Kidney (tissue), 14 donors: ENCODE measurements around the gene PPP2R5B. TPM values are rescaled to one million over a fixed set of nuclear protein-coding genes. Genes with fewer than 3 reads are reported as not detected.

Source experiments
- DNase-seq, 5 donors: peaks; one replicate each; pipeline ENCODE4 v3.0.0-alpha.2; 2013 to 2020
- FAIRE-seq: peaks from 2 replicates; lab custom pipeline; 2012; peaks lifted over from hg19 to GRCh38; lab: Jason Lieb, UNC
- H3K27ac ChIP-seq, 2 donors: one replicate each; pipeline ENCODE4 v1.7.0; 2013; ENCODE audit warnings: low read depth in 2 of 2, low read length in 2 of 2, inconsistent platforms in 1 of 2
- H3K27me3 ChIP-seq: one replicate; pipeline ENCODE4 v1.7.1; 2013; ENCODE audit warnings: low read length, inconsistent platforms; ENCODE audit not compliant: control insufficient read depth, insufficient read depth
- H3K36me3 ChIP-seq, 3 donors: one replicate each; pipeline versions ENCODE4 v1.7.0 to v1.7.1; 2013; ENCODE audit warnings: low read length in 3 of 3, control low read depth in 1 of 3, inconsistent platforms in 1 of 3; ENCODE audit not compliant: insufficient read depth in 3 of 3, control insufficient read depth in 2 of 3
- H3K4me1 ChIP-seq, 3 donors: one replicate each; pipeline versions ENCODE4 v1.7.0 to v1.7.1; 2013; ENCODE audit warnings: low read length in 3 of 3, inconsistent platforms in 1 of 3, low read depth in 1 of 3; ENCODE audit not compliant: control insufficient read depth in 2 of 3, insufficient read depth in 2 of 3
- H3K4me3 ChIP-seq, 3 donors: one replicate each; pipeline versions ENCODE4 v1.7.0 to v1.8.1; 2013; ENCODE audit warnings: low read length in 3 of 3, control low read depth in 1 of 3, inconsistent platforms in 1 of 3
- H3K9ac ChIP-seq, 3 donors: one replicate each; pipeline versions ENCODE4 v1.7.0 to v1.7.1; 2013; ENCODE audit warnings: low read length in 3 of 3, control low read depth in 1 of 3, inconsistent platforms in 1 of 3
- H3K9me3 ChIP-seq, 3 donors: one replicate each; pipeline versions ENCODE4 v1.7.0 to v1.7.1; 2013; ENCODE audit warnings: low read length in 3 of 3, control low read depth in 1 of 3, inconsistent platforms in 1 of 3; ENCODE audit not compliant: control insufficient read depth in 2 of 3, insufficient read depth in 1 of 3
- intact Hi-C: fragments of 100-400 bp; cut with DNase I; formaldehyde crosslinking; loops from one replicate; pipeline ENCODE4 v1.11.1; 2022
- polyA plus RNA-seq: library from polyadenylated mRNA; stranded (reverse); fragments of 350-450 nt; fragmentation: Illumina TruSeq; extraction: RNeasy Lipid Tissue Mini Kit (QIAGEN cat#74804); gene quantifications from one replicate; pipeline ENCODE4 v1.2.3, GENCODE V29; 2014; ENCODE audit warnings: low read depth, low replicate concordance; ENCODE audit not compliant: insufficient read depth
- total RNA-seq: library from RNA; stranded (reverse); fragmentation: NEBNext Ultra II Directional; extraction: Animal tissue kit (Norgen Biotek cat#: 25700); gene quantifications from one replicate; pipeline ENCODE4 v1.2.1, GENCODE V29; 2021
- TF ChIP-seq, protein P1 (sequence below): IDR thresholded peaks from 3 replicates; pipeline ENCODE4 v1.5.1; 2012; ENCODE audit warnings: mild to moderate bottlenecking, moderate library complexity, borderline replicate concordance; ENCODE audit not compliant: insufficient read depth; ENCODE audit errors: extremely low read depth
- donor health status: control.
- donor health status: control.
- donor health status: control.
- donor health status: control.
- donor health status: control.
- donor health status: DM: yes; HTN: yes; CAD: no.
- donor health status: Normal renal cell carcinoma (clear cell type).

The PPP2R5B gene
- total and polyA plus RNA-seq, 2 donors from 2014 or later: 16.8 to 21.2 TPM

DNA sequence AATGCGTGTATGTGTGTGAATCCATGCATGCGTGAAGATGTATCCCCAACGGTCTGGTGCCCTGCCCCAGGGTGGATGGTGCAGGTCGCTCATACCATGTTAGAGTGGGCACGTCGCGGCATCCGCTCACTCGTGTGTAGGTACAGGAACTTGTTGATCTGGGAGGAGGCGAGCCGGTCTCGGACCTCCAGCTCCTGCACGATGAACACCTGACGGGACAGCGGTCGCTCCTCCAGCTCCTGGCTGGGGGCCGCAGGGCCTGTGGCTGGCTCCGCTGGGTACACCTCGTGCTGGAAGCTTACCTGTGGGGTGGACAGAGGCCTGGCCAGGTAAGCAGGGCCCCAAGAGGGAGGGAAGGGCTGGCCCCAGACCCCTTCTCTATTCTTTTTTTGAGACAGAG lies 25.9 kb upstream of the PPP2R5B start:
- Histone ChIP-seq H3K27me3 (no peaks in the 10 kb centered on the region), H3K4me1 (peaks cover 0 to 7% (median 3%) of the 10 kb centered on the region in 3 donors), H3K9me3 (no peaks in the 10 kb centered on the region), H3K36me3 (peaks cover 0 to 13% (median 7%) of the 10 kb centered on the region in 3 donors), H3K9ac (no peak overlapping the region), H3K27ac (no peak overlapping the region), H3K4me3 (no peak overlapping the region)
- DNase-seq: no peak
- TF ChIP-seq, protein P1, sequence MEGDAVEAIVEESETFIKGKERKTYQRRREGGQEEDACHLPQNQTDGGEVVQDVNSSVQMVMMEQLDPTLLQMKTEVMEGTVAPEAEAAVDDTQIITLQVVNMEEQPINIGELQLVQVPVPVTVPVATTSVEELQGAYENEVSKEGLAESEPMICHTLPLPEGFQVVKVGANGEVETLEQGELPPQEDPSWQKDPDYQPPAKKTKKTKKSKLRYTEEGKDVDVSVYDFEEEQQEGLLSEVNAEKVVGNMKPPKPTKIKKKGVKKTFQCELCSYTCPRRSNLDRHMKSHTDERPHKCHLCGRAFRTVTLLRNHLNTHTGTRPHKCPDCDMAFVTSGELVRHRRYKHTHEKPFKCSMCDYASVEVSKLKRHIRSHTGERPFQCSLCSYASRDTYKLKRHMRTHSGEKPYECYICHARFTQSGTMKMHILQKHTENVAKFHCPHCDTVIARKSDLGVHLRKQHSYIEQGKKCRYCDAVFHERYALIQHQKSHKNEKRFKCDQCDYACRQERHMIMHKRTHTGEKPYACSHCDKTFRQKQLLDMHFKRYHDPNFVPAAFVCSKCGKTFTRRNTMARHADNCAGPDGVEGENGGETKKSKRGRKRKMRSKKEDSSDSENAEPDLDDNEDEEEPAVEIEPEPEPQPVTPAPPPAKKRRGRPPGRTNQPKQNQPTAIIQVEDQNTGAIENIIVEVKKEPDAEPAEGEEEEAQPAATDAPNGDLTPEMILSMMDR: no peak
- FAIRE-seq: no peak
- intact Hi-C loops: no loop called here

DNA sequence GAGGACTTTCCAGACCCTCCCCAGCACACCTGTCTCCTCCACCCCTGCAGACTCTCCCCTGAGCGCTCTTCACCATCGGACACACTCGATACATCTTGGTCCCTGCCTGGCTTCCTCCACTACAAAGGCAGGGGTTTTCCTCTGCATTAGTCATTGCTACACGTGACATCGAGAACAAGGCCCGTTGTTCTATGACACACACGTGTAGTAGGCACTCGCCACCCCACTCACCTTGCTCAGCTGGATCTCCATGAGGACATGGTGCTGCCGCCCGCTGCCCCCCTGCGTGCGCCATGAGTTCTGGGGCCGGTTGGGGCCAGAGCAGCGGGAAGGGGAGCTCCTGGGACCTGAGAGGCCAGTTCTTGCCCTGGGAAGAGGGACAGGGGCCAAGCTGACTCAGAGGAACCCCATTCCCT lies 24.2 kb upstream of the PPP2R5B start:
- Histone ChIP-seq H3K27ac (no peak overlapping the region), H3K36me3 (peaks cover 2 to 19% (median 8%) of the 10 kb centered on the region in 3 donors), H3K27me3 (no peaks in the 10 kb centered on the region), H3K4me3 (no peak overlapping the region), H3K4me1 (no peaks in the 10 kb centered on the region), H3K9me3 (no peaks in the 10 kb centered on the region), H3K9ac (no peak overlapping the region)
- FAIRE-seq (no peak), DNase-seq (peak in 1 of 5 donors; percentile 61)
- intact Hi-C loops: no loop called here
- TF ChIP-seq, protein P1: no peak

DNA sequence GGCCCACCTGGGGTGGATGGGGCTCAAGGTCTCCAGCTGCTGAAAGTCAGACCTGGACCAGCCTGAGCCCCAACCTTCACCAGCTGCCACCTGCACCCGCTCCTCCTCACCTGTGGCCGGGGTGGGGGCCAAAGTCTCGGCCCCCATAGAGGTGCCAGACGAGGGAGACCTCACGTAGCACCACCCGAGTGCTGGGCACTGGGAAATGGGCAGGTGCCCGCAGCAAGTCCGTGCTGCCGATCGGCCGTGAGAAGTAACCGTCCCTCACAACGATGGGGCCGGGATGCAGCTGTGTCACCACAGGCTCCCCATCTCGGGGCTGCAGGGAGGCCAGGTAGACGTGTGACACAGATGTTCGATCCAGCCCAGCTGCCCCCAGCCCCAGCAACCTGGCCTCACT lies 23.7 kb upstream of the PPP2R5B start:
- Histone ChIP-seq H3K36me3 (peaks cover 2 to 24% (median 11%) of the 10 kb centered on the region in 3 donors), H3K4me1 (no peaks in the 10 kb centered on the region), H3K9ac (no peak overlapping the region), H3K27ac (no peak overlapping the region), H3K9me3 (no peaks in the 10 kb centered on the region), H3K4me3 (no peak overlapping the region), H3K27me3 (no peaks in the 10 kb centered on the region)
- TF ChIP-seq, protein P1: no peak
- DNase-seq (no peak), FAIRE-seq (no peak)
- intact Hi-C loops: no loop called here
